GM12878 (cell line): ENCODE data around the gene ATG3. TPM values are rescaled to one million over a fixed set of nuclear protein-coding genes. Genes with fewer than 3 reads are reported as not detected.

Source experiments
- ATAC-seq: fragments of 200-7000 bp; cut with Tn5 transposase; 3 replicates; pipeline ENCODE4 v1.9.1; 2020; ENCODE audit warnings: mild to moderate bottlenecking, moderate library complexity
- BruUV-seq: library from RNA; stranded (reverse); fragments of 400-500 nt; replicated peaks from 2 replicates; lab custom pipeline; 2021; lab: Mats Ljungman, UMichigan
- CTCF ChIA-PET: fragments of 300-600 bp; sonication (Branson Sonifier 250); formaldehyde crosslinking; extraction: SDS; loops from one replicate; lab custom pipeline; 2021; ENCODE audit warnings: inconsistent platforms; lab: Yijun Ruan, JAX
- POLR2A ChIA-PET: fragments of 350-600 bp; formaldehyde crosslinking; extraction: SDS; loops from one replicate; lab custom pipeline; 2021; ENCODE audit warnings: inconsistent platforms; lab: Charles Lee
- RAD21 ChIA-PET: fragments of 300-600 bp; sonication (Branson Sonifier 250); formaldehyde crosslinking; loops from one replicate; lab custom pipeline; 2023; ENCODE audit warnings: antibody characterized with exemption; ENCODE audit not compliant: unreplicated experiment; lab: Charles Lee
- SMC1A ChIA-PET: fragments of 300-600 bp; sonication (Branson Sonifier 250); formaldehyde crosslinking; loops from one replicate; lab custom pipeline; 2023; ENCODE audit not compliant: unreplicated experiment, uncharacterized antibody; lab: Charles Lee
- DNase-seq: peaks from one replicate; pipeline ENCODE4 v3.0.0-alpha.2; 2011; ENCODE audit warnings: low read depth, low spot score
- FAIRE-seq: peaks from 3 replicates; lab custom pipeline; 2011; peaks lifted over from hg19 to GRCh38; lab: Jason Lieb, UNC
- H2AFZ ChIP-seq: 2 replicates; pipeline ENCODE4 v1.6.0; 2011; ENCODE audit warnings: low read depth, low read length, control low read depth; ENCODE audit not compliant: control insufficient read depth
- H3K27ac ChIP-seq: 2 replicates; pipeline ENCODE4 v1.5.1; 2011; ENCODE audit warnings: control low read depth; ENCODE audit not compliant: control insufficient read depth, insufficient read depth
- H3K27me3 ChIP-seq, 2 experiments: replicated peaks in 1 of 2; 2 replicates each; pipeline versions ENCODE4 v1.6.0 to v1.6.1; 2011; ENCODE audit warnings: low read length in 1 of 2; ENCODE audit not compliant: control insufficient read depth in 2 of 2, insufficient read depth in 2 of 2
- H3K36me3 ChIP-seq, 2 experiments: 2 replicates each; pipeline ENCODE4 v1.5.1; 2011; ENCODE audit warnings: low read length in 1 of 2; ENCODE audit not compliant: control insufficient read depth in 2 of 2, insufficient read depth in 2 of 2
- H3K4me1 ChIP-seq: 2 replicates; pipeline ENCODE4 v1.6.1; 2011; ENCODE audit warnings: mild to moderate bottlenecking, low read length, moderate library complexity, mixed read lengths; ENCODE audit not compliant: control insufficient read depth, insufficient read depth
- H3K4me2 ChIP-seq: 2 replicates; pipeline ENCODE4 v1.6.0; 2011; ENCODE audit warnings: control low read depth; ENCODE audit not compliant: control insufficient read depth, insufficient read depth
- H3K4me3 ChIP-seq: fragments of 200-600 bp; sonication (generic); 2 replicates; pipeline ENCODE4 v1.5.1; 2016
- H3K79me2 ChIP-seq: 2 replicates; pipeline ENCODE4 v1.6.0; 2011; ENCODE audit warnings: low read length; ENCODE audit not compliant: control insufficient read depth, insufficient read depth
- H3K9ac ChIP-seq: 2 replicates; pipeline ENCODE4 v1.8.0; 2011; ENCODE audit warnings: low read length, control low read depth, mixed read lengths; ENCODE audit not compliant: control insufficient read depth, insufficient read depth
- H3K9me3 ChIP-seq: replicated peaks from 3 replicates; pipeline ENCODE4 v1.5.1; 2011; ENCODE audit warnings: mild to moderate bottlenecking, low read length; ENCODE audit not compliant: control insufficient read depth, insufficient read depth
- H4K20me1 ChIP-seq: 2 replicates; pipeline ENCODE4 v1.6.0; 2011; ENCODE audit not compliant: control insufficient read depth, insufficient read depth
- FOXM1 ChIP-seq: IDR thresholded peaks from 2 replicates; pipeline ENCODE4 v1.6.1; 2012; ENCODE audit warnings: low read depth, mild to moderate bottlenecking, inconsistent platforms, low read length, moderate library complexity
- GABPA ChIP-seq: IDR thresholded peaks from 2 replicates; pipeline ENCODE4 v1.6.1; 2014; ENCODE audit warnings: antibody characterized with exemption, low read depth, mild to moderate bottlenecking, inconsistent platforms
- HDGF ChIP-seq: fragments of 450-650 bp; IDR thresholded peaks from 2 replicates; pipeline ENCODE4 v1.6.1; 2016; ENCODE audit warnings: antibody characterized with exemption
- MTA3 ChIP-seq: IDR thresholded peaks from 2 replicates; pipeline ENCODE4 v1.6.1; 2012; ENCODE audit warnings: low read length, inconsistent platforms, borderline replicate concordance
- NR2F1 ChIP-seq: fragments of 450-650 bp; conservative IDR thresholded peaks from 2 replicates; pipeline ENCODE4 v1.6.1; 2017; ENCODE audit warnings: mild to moderate bottlenecking
- PAX8 ChIP-seq: fragments of 450-650 bp; IDR thresholded peaks from 2 replicates; pipeline ENCODE4 v1.6.1; 2017; ENCODE audit warnings: mild to moderate bottlenecking, moderate library complexity
- SP1 ChIP-seq: IDR thresholded peaks from one replicate; pipeline ENCODE4 v1.6.1; 2011; ENCODE audit warnings: low read depth, low read length
- ZNF217 ChIP-seq: fragments of 450-650 bp; IDR thresholded peaks from 2 replicates; pipeline ENCODE4 v1.6.1; 2017; ENCODE audit warnings: antibody characterized with exemption, mild to moderate bottlenecking
- in situ Hi-C: fragments of 300-500 bp; cut with MboI; formaldehyde crosslinking; loops from 9 replicates; pipeline ENCODE4 v1.14.3; 2018; ENCODE audit warnings: mixed read lengths
- intact Hi-C: fragments of 100-400 bp; cut with micrococcal nuclease; formaldehyde crosslinking; loops from one replicate; pipeline ENCODE4 v1.14.2; 2022; ENCODE audit not compliant: unreplicated experiment
- polyA plus RNA-seq, 11 experiments: library from polyadenylated mRNA; depleted of rRNA in 4 of 11; unstranded in 6 of 11; stranded (reverse) in 5 of 11; fragments of >200 nt; fragmentation: Nextera tagmentation in 4 of 11; fragmentation: Illumina TruSeq in 1 of 11; extraction: Ambion mirVana in 4 of 11; extraction: Trizol in 1 of 11; gene quantifications; 1 replicate in 1 of 11; 2 replicates in 10 of 11; pipeline versions ENCODE4 v1.2.1 to v1.2.3, GENCODE V29; 2011 to 2016; ENCODE audit warnings: inconsistent platforms in 2 of 11, missing spikeins in 2 of 11, low read depth in 1 of 11
- total RNA-seq, 4 experiments: library from RNA; depleted of rRNA in 3 of 4; stranded (reverse); fragments of >200 nt in 3 of 4; fragmentation: Illumina TruSeq in 1 of 4; extraction: Trizol in 1 of 4; gene quantifications; 2 replicates each; pipeline versions ENCODE4 v1.2.1 to v1.2.3, GENCODE V29; 2013 to 2021
- TF ChIP-seq, protein P1 (sequence below): fragments of 450-650 bp; IDR thresholded peaks from 2 replicates; pipeline ENCODE4 v1.6.1; 2017; ENCODE audit warnings: mild to moderate bottlenecking, low read depth, inconsistent platforms; ENCODE audit not compliant: poor library complexity, severe bottlenecking
- TF ChIP-seq, protein P2 (sequence below): fragments of 150-350 bp; IDR thresholded peaks from 2 replicates; pipeline ENCODE4 v1.6.1; 2014; ENCODE audit warnings: mild to moderate bottlenecking, low read depth, low read length
- TF ChIP-seq, protein P3 (sequence below): IDR thresholded peaks from 2 replicates; pipeline ENCODE4 v1.6.1; 2011; ENCODE audit warnings: borderline replicate concordance, low read depth, mild to moderate bottlenecking, moderate library complexity, low read length; ENCODE audit not compliant: insufficient read depth, poor library complexity, severe bottlenecking
- TF ChIP-seq, protein P4 (sequence below): fragments of 450-650 bp; IDR thresholded peaks from 2 replicates; pipeline ENCODE4 v1.6.1; 2016; ENCODE audit warnings: mild to moderate bottlenecking
- TF ChIP-seq, protein P5 (sequence below): fragments of 450-650 bp; IDR thresholded peaks from 2 replicates; pipeline ENCODE4 v1.6.1; 2017; ENCODE audit warnings: mild to moderate bottlenecking, moderate library complexity

ATG3 gene
- total and polyA plus RNA-seq, 10 of the 15 experiments (the other 5 are each of a cell fraction or from before 2014, with no cell fraction given): 49.8 to 97.0 (median 63.6) TPM

DNA sequence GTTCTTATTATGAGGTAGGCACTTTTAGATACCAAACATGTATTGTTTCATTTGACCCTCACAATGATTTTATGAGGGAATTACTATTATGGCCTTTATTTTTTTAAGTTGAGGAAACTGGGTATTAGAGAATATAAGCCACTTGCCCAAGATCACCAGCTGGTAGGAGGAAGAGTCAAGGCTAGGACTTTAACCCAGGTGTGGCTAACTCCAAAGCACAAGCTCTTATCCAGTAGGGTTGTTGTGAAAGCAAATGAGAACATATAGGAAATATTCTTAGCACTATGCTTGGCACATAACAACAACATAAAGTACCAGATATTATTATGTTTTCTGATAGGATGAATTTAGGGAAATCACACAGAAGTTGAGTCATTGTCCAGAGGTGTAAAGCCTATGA is 70.4 kb downstream of the ATG3 start:
- no peak overlapping the region for H2AFZ ChIP-seq
- DNase-seq (no peak), ATAC-seq (peak; percentile 8; the same call in 2 of the 3 replicates), FAIRE-seq (no peak)
- peak overlapping the region; percentile 97 for H3K27ac ChIP-seq
- BruUV-seq: no TSS peak
- H3K27me3 ChIP-seq: no peaks in the 10 kb centered on the region
- H3K4me1 ChIP-seq: peaks cover 13% of the 10 kb centered on the region; the same call in 1 of the 2 replicates
- RAD21 ChIA-PET: interaction anchor here (0.8 to 14.4 kb wide), 11 partner anchors 8 to 380 kb away, joined by 3 to 262 read pairs (median 18); partner anchors contain the start of genes BTLA, CD200, GCSAM and SLC9C1
- H3K9ac ChIP-seq: peak overlapping the region; percentile 49
- no peaks in the 10 kb centered on the region for H4K20me1 ChIP-seq
- H3K4me3 ChIP-seq: peak overlapping the region; percentile 58; the same call in 1 of the 2 replicates
- POLR2A ChIA-PET: interaction anchor here (0.6 to 3.5 kb wide), 11 partner anchors 10 to 377 kb away, joined by 3 to 23 read pairs (median 4); partner anchors contain the start of gene CD200
- peak overlapping the region; percentile 98 for H3K4me2 ChIP-seq
- peaks cover 96% of the 10 kb centered on the region for H3K79me2 ChIP-seq
- SMC1A ChIA-PET: interaction anchor here (0.9 to 9.7 kb wide), 15 partner anchors 10 to 380 kb away, joined by 3 to 93 read pairs (median 8); partner anchors contain the start of genes BTLA, CD200 and SLC9C1
- in situ Hi-C loops (no loop called here), intact Hi-C loops (loop anchor here (2.0 to 10.0 kb wide), 2 partner anchors 23 to 357 kb away; partner anchors contain the start of gene GCSAM)
- H3K9me3 ChIP-seq: peaks cover 5% of the 10 kb centered on the region
- H3K36me3 ChIP-seq: no peaks in the 10 kb centered on the region; a peak in 1 of 4 replicates
- CTCF ChIA-PET: interaction anchor here (1.0 to 4.2 kb wide), 7 partner anchors 12 to 377 kb away, joined by 3 to 24 read pairs (median 6); no protein-coding TSS in a partner anchor
- TF ChIP-seq, protein P1, sequence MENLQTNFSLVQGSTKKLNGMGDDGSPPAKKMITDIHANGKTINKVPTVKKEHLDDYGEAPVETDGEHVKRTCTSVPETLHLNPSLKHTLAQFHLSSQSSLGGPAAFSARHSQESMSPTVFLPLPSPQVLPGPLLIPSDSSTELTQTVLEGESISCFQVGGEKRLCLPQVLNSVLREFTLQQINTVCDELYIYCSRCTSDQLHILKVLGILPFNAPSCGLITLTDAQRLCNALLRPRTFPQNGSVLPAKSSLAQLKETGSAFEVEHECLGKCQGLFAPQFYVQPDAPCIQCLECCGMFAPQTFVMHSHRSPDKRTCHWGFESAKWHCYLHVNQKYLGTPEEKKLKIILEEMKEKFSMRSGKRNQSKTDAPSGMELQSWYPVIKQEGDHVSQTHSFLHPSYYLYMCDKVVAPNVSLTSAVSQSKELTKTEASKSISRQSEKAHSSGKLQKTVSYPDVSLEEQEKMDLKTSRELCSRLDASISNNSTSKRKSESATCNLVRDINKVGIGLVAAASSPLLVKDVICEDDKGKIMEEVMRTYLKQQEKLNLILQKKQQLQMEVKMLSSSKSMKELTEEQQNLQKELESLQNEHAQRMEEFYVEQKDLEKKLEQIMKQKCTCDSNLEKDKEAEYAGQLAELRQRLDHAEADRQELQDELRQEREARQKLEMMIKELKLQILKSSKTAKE: no peak
- 0 out of 2 replicates have a peak, but pooled peaks have one; percentile 38 for TF ChIP-seq NR2F1
- TF ChIP-seq SP1: no peak
- TF ChIP-seq, protein P2, sequence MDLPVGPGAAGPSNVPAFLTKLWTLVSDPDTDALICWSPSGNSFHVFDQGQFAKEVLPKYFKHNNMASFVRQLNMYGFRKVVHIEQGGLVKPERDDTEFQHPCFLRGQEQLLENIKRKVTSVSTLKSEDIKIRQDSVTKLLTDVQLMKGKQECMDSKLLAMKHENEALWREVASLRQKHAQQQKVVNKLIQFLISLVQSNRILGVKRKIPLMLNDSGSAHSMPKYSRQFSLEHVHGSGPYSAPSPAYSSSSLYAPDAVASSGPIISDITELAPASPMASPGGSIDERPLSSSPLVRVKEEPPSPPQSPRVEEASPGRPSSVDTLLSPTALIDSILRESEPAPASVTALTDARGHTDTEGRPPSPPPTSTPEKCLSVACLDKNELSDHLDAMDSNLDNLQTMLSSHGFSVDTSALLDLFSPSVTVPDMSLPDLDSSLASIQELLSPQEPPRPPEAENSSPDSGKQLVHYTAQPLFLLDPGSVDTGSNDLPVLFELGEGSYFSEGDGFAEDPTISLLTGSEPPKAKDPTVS: no peak
- TF ChIP-seq, protein P3, sequence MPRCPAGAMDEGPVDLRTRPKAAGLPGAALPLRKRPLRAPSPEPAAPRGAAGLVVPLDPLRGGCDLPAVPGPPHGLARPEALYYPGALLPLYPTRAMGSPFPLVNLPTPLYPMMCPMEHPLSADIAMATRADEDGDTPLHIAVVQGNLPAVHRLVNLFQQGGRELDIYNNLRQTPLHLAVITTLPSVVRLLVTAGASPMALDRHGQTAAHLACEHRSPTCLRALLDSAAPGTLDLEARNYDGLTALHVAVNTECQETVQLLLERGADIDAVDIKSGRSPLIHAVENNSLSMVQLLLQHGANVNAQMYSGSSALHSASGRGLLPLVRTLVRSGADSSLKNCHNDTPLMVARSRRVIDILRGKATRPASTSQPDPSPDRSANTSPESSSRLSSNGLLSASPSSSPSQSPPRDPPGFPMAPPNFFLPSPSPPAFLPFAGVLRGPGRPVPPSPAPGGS: no peak
- no peak for TF ChIP-seq HDGF
- no peak for TF ChIP-seq GABPA
- 0 out of 2 replicates have a peak, but pooled peaks have one; percentile 28 for TF ChIP-seq MTA3
- TF ChIP-seq PAX8: no peak
- TF ChIP-seq FOXM1: no peak
- no peak for TF ChIP-seq ZNF217
- TF ChIP-seq, protein P4, sequence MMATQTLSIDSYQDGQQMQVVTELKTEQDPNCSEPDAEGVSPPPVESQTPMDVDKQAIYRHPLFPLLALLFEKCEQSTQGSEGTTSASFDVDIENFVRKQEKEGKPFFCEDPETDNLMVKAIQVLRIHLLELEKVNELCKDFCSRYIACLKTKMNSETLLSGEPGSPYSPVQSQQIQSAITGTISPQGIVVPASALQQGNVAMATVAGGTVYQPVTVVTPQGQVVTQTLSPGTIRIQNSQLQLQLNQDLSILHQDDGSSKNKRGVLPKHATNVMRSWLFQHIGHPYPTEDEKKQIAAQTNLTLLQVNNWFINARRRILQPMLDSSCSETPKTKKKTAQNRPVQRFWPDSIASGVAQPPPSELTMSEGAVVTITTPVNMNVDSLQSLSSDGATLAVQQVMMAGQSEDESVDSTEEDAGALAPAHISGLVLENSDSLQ: no peak
- TF ChIP-seq, protein P5, sequence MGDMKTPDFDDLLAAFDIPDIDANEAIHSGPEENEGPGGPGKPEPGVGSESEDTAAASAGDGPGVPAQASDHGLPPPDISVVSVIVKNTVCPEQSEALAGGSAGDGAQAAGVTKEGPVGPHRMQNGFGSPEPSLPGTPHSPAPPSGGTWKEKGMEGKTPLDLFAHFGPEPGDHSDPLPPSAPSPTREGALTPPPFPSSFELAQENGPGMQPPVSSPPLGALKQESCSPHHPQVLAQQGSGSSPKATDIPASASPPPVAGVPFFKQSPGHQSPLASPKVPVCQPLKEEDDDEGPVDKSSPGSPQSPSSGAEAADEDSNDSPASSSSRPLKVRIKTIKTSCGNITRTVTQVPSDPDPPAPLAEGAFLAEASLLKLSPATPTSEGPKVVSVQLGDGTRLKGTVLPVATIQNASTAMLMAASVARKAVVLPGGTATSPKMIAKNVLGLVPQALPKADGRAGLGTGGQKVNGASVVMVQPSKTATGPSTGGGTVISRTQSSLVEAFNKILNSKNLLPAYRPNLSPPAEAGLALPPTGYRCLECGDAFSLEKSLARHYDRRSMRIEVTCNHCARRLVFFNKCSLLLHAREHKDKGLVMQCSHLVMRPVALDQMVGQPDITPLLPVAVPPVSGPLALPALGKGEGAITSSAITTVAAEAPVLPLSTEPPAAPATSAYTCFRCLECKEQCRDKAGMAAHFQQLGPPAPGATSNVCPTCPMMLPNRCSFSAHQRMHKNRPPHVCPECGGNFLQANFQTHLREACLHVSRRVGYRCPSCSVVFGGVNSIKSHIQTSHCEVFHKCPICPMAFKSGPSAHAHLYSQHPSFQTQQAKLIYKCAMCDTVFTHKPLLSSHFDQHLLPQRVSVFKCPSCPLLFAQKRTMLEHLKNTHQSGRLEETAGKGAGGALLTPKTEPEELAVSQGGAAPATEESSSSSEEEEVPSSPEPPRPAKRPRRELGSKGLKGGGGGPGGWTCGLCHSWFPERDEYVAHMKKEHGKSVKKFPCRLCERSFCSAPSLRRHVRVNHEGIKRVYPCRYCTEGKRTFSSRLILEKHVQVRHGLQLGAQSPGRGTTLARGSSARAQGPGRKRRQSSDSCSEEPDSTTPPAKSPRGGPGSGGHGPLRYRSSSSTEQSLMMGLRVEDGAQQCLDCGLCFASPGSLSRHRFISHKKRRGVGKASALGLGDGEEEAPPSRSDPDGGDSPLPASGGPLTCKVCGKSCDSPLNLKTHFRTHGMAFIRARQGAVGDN: peak; percentile 15; the same call in 1 of the 2 replicates
